Measurements from ENCODE around the gene POLA1. TPM values are rescaled to one million over a fixed set of nuclear protein-coding genes. Genes with fewer than 3 reads are reported as not detected.

POLA1 gene
- total and polyA plus RNA-seq, 7 donors, result 3.5 to 9.4 (median 6.8) TPM

DNA sequence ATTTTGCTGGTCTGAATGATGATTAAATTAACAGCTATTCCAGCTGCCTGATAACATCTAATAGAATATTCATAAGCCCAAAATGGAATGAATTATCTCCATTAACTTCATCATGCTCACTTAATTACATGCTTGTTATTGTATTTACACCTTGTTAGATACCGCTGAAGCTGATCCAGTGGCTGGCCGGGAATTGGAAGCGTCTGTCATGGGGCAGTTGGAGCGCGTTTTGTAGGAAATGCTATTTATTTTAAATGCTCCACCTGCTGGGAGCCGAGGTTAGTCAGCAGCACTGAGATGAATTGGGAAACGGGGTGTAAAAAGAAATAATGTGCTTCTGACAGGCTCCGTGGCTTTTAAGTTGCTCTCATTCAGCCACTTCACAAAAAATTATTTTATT, 296.8 kb downstream of the POLA1 start:
- Histone ChIP-seq H3K4me3 (no peak overlapping the region), H3K27me3 (ENCODE audit: insufficient read depth in 3 of 3, low read length in 2 of 3) (peaks cover 0 to 7% (median 0%) of the 10 kb centered on the region in 3 donors), H3K4me1 (no peaks in the 10 kb centered on the region), H3K27ac (no peak overlapping the region), H3K36me3 (ENCODE audit: insufficient read depth in 1 of 2, low read depth in 1 of 2) (no peaks in the 10 kb centered on the region), H3K9me3 (no peaks in the 10 kb centered on the region)
- no peak for ATAC-seq
- TF ChIP-seq, protein P1, sequence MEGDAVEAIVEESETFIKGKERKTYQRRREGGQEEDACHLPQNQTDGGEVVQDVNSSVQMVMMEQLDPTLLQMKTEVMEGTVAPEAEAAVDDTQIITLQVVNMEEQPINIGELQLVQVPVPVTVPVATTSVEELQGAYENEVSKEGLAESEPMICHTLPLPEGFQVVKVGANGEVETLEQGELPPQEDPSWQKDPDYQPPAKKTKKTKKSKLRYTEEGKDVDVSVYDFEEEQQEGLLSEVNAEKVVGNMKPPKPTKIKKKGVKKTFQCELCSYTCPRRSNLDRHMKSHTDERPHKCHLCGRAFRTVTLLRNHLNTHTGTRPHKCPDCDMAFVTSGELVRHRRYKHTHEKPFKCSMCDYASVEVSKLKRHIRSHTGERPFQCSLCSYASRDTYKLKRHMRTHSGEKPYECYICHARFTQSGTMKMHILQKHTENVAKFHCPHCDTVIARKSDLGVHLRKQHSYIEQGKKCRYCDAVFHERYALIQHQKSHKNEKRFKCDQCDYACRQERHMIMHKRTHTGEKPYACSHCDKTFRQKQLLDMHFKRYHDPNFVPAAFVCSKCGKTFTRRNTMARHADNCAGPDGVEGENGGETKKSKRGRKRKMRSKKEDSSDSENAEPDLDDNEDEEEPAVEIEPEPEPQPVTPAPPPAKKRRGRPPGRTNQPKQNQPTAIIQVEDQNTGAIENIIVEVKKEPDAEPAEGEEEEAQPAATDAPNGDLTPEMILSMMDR (IDR thresholded peaks at IDR 0.05), result no peak
- no peak for DNase-seq
- WGBS, 3 donors, result 54 to 77% (median 69%) methylated on average over 8 of the region's 8 CpGs
- intact Hi-C loops (cut with DNase I), result no loop called here

DNA sequence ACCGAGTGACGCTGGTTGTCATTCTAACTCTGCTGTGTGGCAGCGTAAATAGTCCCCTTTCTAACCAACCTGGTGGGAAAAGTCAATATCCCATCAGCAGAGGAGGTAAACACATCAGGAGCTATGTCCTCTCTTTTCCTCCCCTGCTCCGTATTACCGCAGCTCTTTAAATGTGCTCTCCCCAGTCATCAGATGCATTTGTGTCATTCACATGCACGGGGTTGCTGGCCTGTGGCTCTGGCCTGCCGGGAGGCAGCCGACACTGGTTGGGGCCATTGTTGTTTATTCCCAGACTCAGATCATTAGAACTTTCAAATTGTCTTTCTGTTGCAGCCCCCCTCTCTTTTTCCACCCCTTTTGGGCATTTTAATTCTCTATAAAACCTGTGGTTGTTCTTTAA, 300.2 kb downstream of the POLA1 start:
- TF ChIP-seq, protein P1 (IDR thresholded peaks at IDR 0.05), result no peak
- Histone ChIP-seq H3K4me3 (no peak overlapping the region), H3K4me1 (no peaks in the 10 kb centered on the region), H3K36me3 (ENCODE audit: insufficient read depth in 1 of 2, low read depth in 1 of 2) (no peaks in the 10 kb centered on the region), H3K9me3 (no peaks in the 10 kb centered on the region), H3K27ac (no peak overlapping the region), H3K27me3 (ENCODE audit: insufficient read depth in 3 of 3, low read length in 2 of 3) (peaks cover 0 to 7% (median 0%) of the 10 kb centered on the region in 3 donors)
- intact Hi-C loops (cut with DNase I), result no loop called here
- no peak for DNase-seq
- WGBS, 3 donors, result 54 to 94% (median 93%) methylated on average over 5 to 8 of the region's 8 CpGs
- no peak for ATAC-seq

DNA sequence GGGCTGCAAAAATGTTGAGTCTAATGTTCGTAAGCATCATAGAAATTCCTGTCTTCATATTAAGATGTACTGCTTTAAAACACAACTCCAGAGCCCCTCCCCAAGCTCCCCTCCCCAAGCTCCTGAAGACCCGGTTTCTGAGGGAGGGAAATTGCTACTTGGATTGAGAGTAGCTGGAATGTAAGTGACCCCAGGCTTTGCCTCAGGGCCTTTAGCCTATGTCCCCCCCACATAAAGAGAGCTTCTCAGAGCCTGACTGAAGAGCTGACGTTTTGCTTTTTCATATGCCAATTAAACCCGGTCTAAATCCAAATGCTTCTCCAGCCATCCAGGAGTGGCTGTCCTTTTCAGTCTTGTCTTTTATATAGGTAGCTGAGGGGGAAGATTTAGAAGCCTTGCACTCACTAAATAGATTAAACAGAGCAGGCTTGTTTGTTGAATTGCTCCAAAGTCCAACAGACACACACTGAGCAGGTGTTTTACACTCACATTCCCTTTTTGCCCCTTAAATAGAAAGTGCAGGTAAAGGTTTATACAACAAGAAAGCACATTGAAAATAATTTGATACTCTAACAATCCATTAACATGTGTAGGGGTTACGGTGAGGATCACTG, 302.5 kb downstream of the POLA1 start:
- Histone ChIP-seq H3K9me3 (no peaks in the 10 kb centered on the region), H3K27ac (no peak overlapping the region), H3K4me1 (no peaks in the 10 kb centered on the region), H3K4me3 (no peak overlapping the region), H3K27me3 (ENCODE audit: insufficient read depth in 3 of 3, low read length in 2 of 3) (peaks cover 0 to 19% (median 0%) of the 10 kb centered on the region in 3 donors), H3K36me3 (ENCODE audit: insufficient read depth in 1 of 2, low read depth in 1 of 2) (no peaks in the 10 kb centered on the region)
- 58 to 78% (median 76%) methylated on average over 5 of the region's 5 CpGs for WGBS, 3 donors
- no peak for DNase-seq
- intact Hi-C loops (cut with DNase I), result no loop called here
- TF ChIP-seq, protein P1 (IDR thresholded peaks at IDR 0.05), result no peak
- ATAC-seq, result no peak

DNA sequence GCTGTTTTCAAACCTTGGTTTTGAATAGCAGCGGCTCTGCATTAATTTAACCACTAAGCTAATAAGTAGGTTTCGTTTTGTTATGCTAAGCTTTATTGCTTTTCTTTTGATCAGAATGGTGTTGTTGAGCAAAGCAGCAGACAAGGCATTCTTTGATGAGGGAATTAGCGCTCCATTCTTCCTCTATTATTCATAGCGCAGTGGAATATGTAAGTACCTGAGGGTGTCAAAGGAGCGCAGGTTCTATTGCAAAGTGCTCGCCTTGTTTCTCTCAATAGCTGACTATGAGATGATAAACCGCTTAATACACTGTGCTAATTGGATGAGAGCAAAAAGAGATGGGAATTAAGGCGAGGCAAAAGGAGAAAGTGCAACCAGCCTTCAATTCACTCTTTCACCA, 305.8 kb downstream of the POLA1 start:
- TF ChIP-seq, protein P1 (IDR thresholded peaks at IDR 0.05), result no peak
- H3K4me1 ChIP-seq, result no peaks in the 10 kb centered on the region
- 47 to 98% (median 98%) methylated on average over 8 of the region's 8 CpGs for WGBS, 3 donors
- ATAC-seq (no peak), DNase-seq (no peak)
- H3K4me3 ChIP-seq, result no peak overlapping the region
- intact Hi-C loops (cut with DNase I), result no loop called here
- H3K27me3 ChIP-seq (ENCODE audit: insufficient read depth in 3 of 3, low read length in 2 of 3), result peaks cover 0 to 38% (median 0%) of the 10 kb centered on the region in 3 donors
- H3K9me3 ChIP-seq, result no peaks in the 10 kb centered on the region
- no peak overlapping the region for H3K27ac ChIP-seq
- H3K36me3 ChIP-seq (ENCODE audit: insufficient read depth in 1 of 2, low read depth in 1 of 2), result no peaks in the 10 kb centered on the region

Measured in psoas muscle (tissue), 8 donors.